ENCODE results near the gene PHF10. TPM values are rescaled to one million over a fixed set of nuclear protein-coding genes. Genes with fewer than 3 reads are reported as not detected.

Gene PHF10
- total and polyA plus RNA-seq, 2 of the 4 experiments (the other 2 are of a cell fraction): 7.3 to 15.9 TPM

DNA sequence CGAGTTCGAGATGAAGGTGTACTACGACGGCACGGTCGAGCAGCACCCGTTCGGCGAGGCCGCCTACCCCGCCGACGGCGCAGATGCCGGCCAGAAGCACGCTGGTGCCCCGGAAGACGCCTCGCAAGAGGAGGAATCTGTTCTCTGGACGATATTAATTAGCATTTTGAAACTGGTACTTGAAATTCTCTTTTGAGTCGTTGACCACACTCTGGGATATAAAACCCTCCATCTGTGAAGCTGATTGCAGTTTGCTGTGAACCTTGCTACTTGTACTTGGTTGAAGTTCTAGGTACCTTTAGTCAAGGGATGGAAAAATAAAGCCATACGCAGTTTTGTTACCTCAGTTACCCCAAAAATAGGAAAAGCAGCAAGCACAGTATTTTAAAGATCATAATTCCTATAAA is 21.5 kb downstream of the PHF10 start:
- no TSS peak for BruUV-seq (replicated peaks)
- Histone ChIP-seq H2BK20ac (ENCODE audit: low read depth, low read length) (no peak overlapping the region), H4K20me1 (ENCODE audit: insufficient read depth, low read length) (peaks cover 10% of the 10 kb centered on the region; the same call in 1 of the 2 replicates), H2BK5ac (ENCODE audit: low read depth, low read length, poor library complexity, severe bottlenecking) (peak overlapping the region; percentile 85), H3K56ac (ENCODE audit: extremely low read depth, insufficient read depth, low read length) (peak overlapping the region; percentile 70; the same call in 1 of the 2 replicates), H4K8ac (ENCODE audit: low read depth in 2 of 2, low read length in 2 of 2) (peak overlapping the region; percentile 30 to 92), H3K4me2 (ENCODE audit: low read depth, low read length) (peak overlapping the region; percentile 93), H3K18ac (ENCODE audit: low read depth, low read length) (no peak overlapping the region), H3K79me1 (ENCODE audit: low read depth in 1 of 2, low read length in 2 of 2) (peaks cover 26 to 54% of the 10 kb centered on the region in 2 experiments), H2BK15ac (ENCODE audit: low read depth, low read length) (no peak overlapping the region), H3K27ac (ENCODE audit: insufficient read depth, low read length) (peak overlapping the region; percentile 89), H3K4me3 (ENCODE audit: insufficient read depth, low read depth, low read length) (peak overlapping the region; percentile 76), H2BK120ac (ENCODE audit: low read depth, low read length) (no peak overlapping the region), H3K36me3 (ENCODE audit: control insufficient read depth, insufficient read depth, low read length) (peaks cover 9% of the 10 kb centered on the region), H3K9me1 (ENCODE audit: insufficient read depth, low read length) (peaks cover 11% of the 10 kb centered on the region; the same call in 1 of the 2 replicates), H4K5ac (ENCODE audit: low read depth, low read length) (peak overlapping the region; percentile 55), H2AK5ac (ENCODE audit: low read depth, low read length) (peak overlapping the region; percentile 77), H3K9ac (ENCODE audit: low read depth, low read length) (peak overlapping the region; percentile 82), H2AK9ac (replicated peaks; ENCODE audit: low read depth, low read length, poor library complexity) (peak overlapping the region; percentile 97), H3K23ac (ENCODE audit: low read depth, low read length) (peak overlapping the region; percentile 70), H3K4ac (ENCODE audit: low read depth, low read length) (peak overlapping the region; percentile 91), H4K91ac (ENCODE audit: insufficient read depth, low read depth, low read length) (peak overlapping the region; percentile 70), H3K27me3 (ENCODE audit: control insufficient read depth, insufficient read depth, low read length) (no peaks in the 10 kb centered on the region), H2AFZ (replicated peaks; ENCODE audit: low read length, poor library complexity) (peak overlapping the region; percentile 96), H3K4me1 (ENCODE audit: control insufficient read depth, insufficient read depth, low read length) (peaks cover 9% of the 10 kb centered on the region), H3K9me3 (ENCODE audit: control insufficient read depth, insufficient read depth, low read length) (no peaks in the 10 kb centered on the region), H3K14ac (replicated peaks; ENCODE audit: low read depth, low read length) (peak overlapping the region; percentile 38)
- dilution Hi-C loops (cut with HindIII; ENCODE audit: low sequenced_read_pairs, unreplicated experiment) (no loop called here), intact Hi-C loops (cut with micrococcal nuclease) (loop anchor here (2.0 to 5.0 kb wide), 3 partner anchors 181 to 808 kb away; partner anchors contain the start of gene THBS2), in situ Hi-C loops (cut with MboI; ENCODE audit: low sequenced_read_pairs) (no loop called here)
- DNase-seq (no peak), ATAC-seq (ENCODE audit: low read depth) (no peak)
- ChIA-PET POLR2A (ENCODE audit: unreplicated experiment) (no interaction called here), CTCF (interaction anchor here (1.0 kb wide), 1 partner anchor 16 kb away, joined by 3 read pairs; no protein-coding TSS in a partner anchor)
- TF ChIP-seq FOS (IDR thresholded peaks at IDR 0.05; ENCODE audit: low read depth, low read length) (no peak), CHD1 (IDR thresholded peaks at IDR 0.05; ENCODE audit: low read depth, low read length) (no peak), BHLHE40 (IDR thresholded peaks at IDR 0.05; ENCODE audit: low read depth, low read length) (no peak), MXI1 (IDR thresholded peaks at IDR 0.05; ENCODE audit: borderline replicate concordance, low read depth, low read length) (no peak), RCOR1 (IDR thresholded peaks at IDR 0.05; ENCODE audit: insufficient replicate concordance, low read length) (no peak), RAD21 (IDR thresholded peaks at IDR 0.05; ENCODE audit: low read length) (no peak)
- WGBS, 2 experiments (ENCODE audit: extremely low coverage in 2 of 2, insufficient read length in 1 of 2): no CpG with 5 or more reads among the region's 22 CpGs

All from IMR-90 (cell line).